IMR-90 (cell line): ENCODE measurements around the gene CEP170. TPM values are rescaled to one million over a fixed set of nuclear protein-coding genes. Genes with fewer than 3 reads are reported as not detected.
"Not testable (repeated sequence)": the region's sequence is repeated elsewhere in the genome, so short reads cannot be mapped to it uniquely, and the experiment has no call there.

Experiments
- ATAC-seq: fragments of 200-7000 bp; cut with Tn5 transposase; 2 replicates; pipeline ENCODE4 v1.9.1; 2020; ENCODE audit warnings: low read depth, mild to moderate bottlenecking, moderate library complexity
- BruUV-seq: library from RNA; stranded (reverse); fragments of 400-500 nt; replicated peaks from 2 replicates; lab custom pipeline; 2021; lab: Mats Ljungman, UMichigan
- CTCF ChIA-PET: fragments of 300-600 bp; formaldehyde crosslinking; extraction: SDS; loops from one replicate; lab custom pipeline; 2021; ENCODE audit warnings: antibody characterized with exemption; lab: Yijun Ruan, JAX
- POLR2A ChIA-PET: fragments of 300-600 bp; sonication (Branson Sonifier 250); formaldehyde crosslinking; loops from one replicate; lab custom pipeline; 2022; ENCODE audit warnings: antibody characterized with exemption; ENCODE audit not compliant: unreplicated experiment; lab: Charles Lee
- DNase-seq: peaks from one replicate; pipeline ENCODE4 v3.0.0; 2013
- H2AFZ ChIP-seq: replicated peaks from 2 replicates; pipeline ENCODE3; 2013; ENCODE audit warnings: low read length, mild to moderate bottlenecking; ENCODE audit not compliant: poor library complexity
- H2AK5ac ChIP-seq: 2 replicates; pipeline ENCODE4 v1.6.1; 2013; ENCODE audit warnings: low read depth, low read length, inconsistent platforms
- H2AK9ac ChIP-seq: replicated peaks from 2 replicates; pipeline ENCODE3; 2013; ENCODE audit warnings: mild to moderate bottlenecking, low read depth, low read length, moderate library complexity; ENCODE audit not compliant: poor library complexity
- H2BK120ac ChIP-seq: 2 replicates; pipeline ENCODE4 v1.6.1; 2013; ENCODE audit warnings: low read depth, low read length, inconsistent platforms
- H2BK15ac ChIP-seq: 3 replicates; pipeline ENCODE4 v1.6.1; 2013; ENCODE audit warnings: low read depth, low read length, inconsistent platforms
- H2BK20ac ChIP-seq: 2 replicates; pipeline ENCODE4 v1.6.1; 2013; ENCODE audit warnings: low read depth, mild to moderate bottlenecking, inconsistent platforms, low read length, moderate library complexity
- H2BK5ac ChIP-seq: 2 replicates; pipeline ENCODE4 v1.6.1; 2013; ENCODE audit warnings: mild to moderate bottlenecking, low read depth, low read length, inconsistent platforms; ENCODE audit not compliant: poor library complexity, severe bottlenecking
- H3K14ac ChIP-seq: replicated peaks from 2 replicates; pipeline ENCODE4 v1.6.1; 2013; ENCODE audit warnings: low read depth, low read length, inconsistent platforms
- H3K18ac ChIP-seq: 2 replicates; pipeline ENCODE4 v1.6.1; 2013; ENCODE audit warnings: low read depth, low read length, control low read depth
- H3K23ac ChIP-seq: 2 replicates; pipeline ENCODE4 v1.6.1; 2013; ENCODE audit warnings: low read depth, low read length, inconsistent platforms
- H3K27ac ChIP-seq: 2 replicates; pipeline ENCODE4 v1.5.1; 2013; ENCODE audit warnings: mild to moderate bottlenecking, control low read depth, low read length; ENCODE audit not compliant: insufficient read depth
- H3K27me3 ChIP-seq: 2 replicates; pipeline ENCODE4 v1.6.1; 2013; ENCODE audit warnings: low read length; ENCODE audit not compliant: control insufficient read depth, insufficient read depth
- H3K36me3 ChIP-seq: 2 replicates; pipeline ENCODE4 v1.6.1; 2013; ENCODE audit warnings: low read length, mixed read lengths; ENCODE audit not compliant: control insufficient read depth, insufficient read depth
- H3K4ac ChIP-seq: 2 replicates; pipeline ENCODE4 v1.6.1; 2013; ENCODE audit warnings: low read depth, low read length, inconsistent platforms
- H3K4me1 ChIP-seq: 2 replicates; pipeline ENCODE4 v1.6.1; 2013; ENCODE audit warnings: low read length, mixed read lengths; ENCODE audit not compliant: control insufficient read depth, insufficient read depth
- H3K4me2 ChIP-seq: 2 replicates; pipeline ENCODE4 v1.6.1; 2013; ENCODE audit warnings: low read depth, mild to moderate bottlenecking, control low read depth, low read length, moderate library complexity
- H3K4me3 ChIP-seq: 2 replicates; pipeline ENCODE4 v1.5.1; 2013; ENCODE audit warnings: low read depth, mild to moderate bottlenecking, control low read depth, low read length, moderate library complexity; ENCODE audit not compliant: insufficient read depth
- H3K56ac ChIP-seq: 2 replicates; pipeline ENCODE4 v1.6.1; 2013; ENCODE audit warnings: low read length, inconsistent platforms; ENCODE audit not compliant: insufficient read depth; ENCODE audit errors: extremely low read depth
- H3K79me1 ChIP-seq, 2 experiments: 2 replicates each; pipeline ENCODE4 v1.6.1; 2013; ENCODE audit warnings: low read length in 2 of 2, inconsistent platforms in 1 of 2, low read depth in 1 of 2
- H3K9ac ChIP-seq: 2 replicates; pipeline ENCODE4 v1.6.1; 2013; ENCODE audit warnings: low read depth, low read length, control low read depth
- H3K9me1 ChIP-seq: 2 replicates; pipeline ENCODE4 v1.6.1; 2013; ENCODE audit warnings: low read length, inconsistent platforms; ENCODE audit not compliant: insufficient read depth
- H3K9me3 ChIP-seq: 2 replicates; pipeline ENCODE4 v1.6.1; 2013; ENCODE audit warnings: low read length; ENCODE audit not compliant: control insufficient read depth, insufficient read depth
- H4K20me1 ChIP-seq: 2 replicates; pipeline ENCODE4 v1.6.1; 2013; ENCODE audit warnings: low read length, inconsistent platforms; ENCODE audit not compliant: insufficient read depth
- H4K5ac ChIP-seq: 2 replicates; pipeline ENCODE4 v1.6.1; 2013; ENCODE audit warnings: mild to moderate bottlenecking, low read depth, low read length, control low read depth
- H4K8ac ChIP-seq, 2 experiments: 2 replicates each; pipeline ENCODE4 v1.6.1; 2013; ENCODE audit warnings: low read depth in 2 of 2, low read length in 2 of 2, control low read depth in 1 of 2, inconsistent platforms in 1 of 2
- H4K91ac ChIP-seq: 2 replicates; pipeline ENCODE4 v1.6.1; 2013; ENCODE audit warnings: low read depth, low read length, inconsistent platforms; ENCODE audit not compliant: insufficient read depth
- CEBPB ChIP-seq: IDR thresholded peaks from 2 replicates; pipeline ENCODE4 v1.6.1; 2012; ENCODE audit warnings: low read depth, low read length, improper control_type of control experiment
- WGBS, 2 experiments: methylation state at CpG; one replicate each; pipeline versions ENCODE4 v1.1.5 to v1.1.7; 2013; ENCODE audit warnings: missing lambda C conversion rate in 2 of 2; ENCODE audit not compliant: insufficient read length in 1 of 2; ENCODE audit errors: extremely low coverage in 2 of 2; 5-methylcytosine and 5-hydroxymethylcytosine counted together
- dilution Hi-C: fragments of 300-500 bp; cut with HindIII; formaldehyde crosslinking; loops from one replicate; pipeline ENCODE4 v1.14.3; 2018; ENCODE audit warnings: low sequenced_read_pairs; ENCODE audit not compliant: unreplicated experiment
- in situ Hi-C: fragments of 300-500 bp; cut with MboI; formaldehyde crosslinking; loops from 3 replicates; pipeline ENCODE4 v1.14.3; 2019; ENCODE audit warnings: low sequenced_read_pairs, inconsistent platforms, mixed read lengths
- intact Hi-C: fragments of 100-400 bp; cut with micrococcal nuclease; formaldehyde crosslinking; loops from 2 replicates; pipeline ENCODE4 v1.10.0; 2022
- polyA plus RNA-seq, 3 experiments: library from polyadenylated mRNA; depleted of rRNA; stranded (reverse); fragments of >200 nt; gene quantifications; 2 replicates each; pipeline ENCODE4 v1.2.3, GENCODE V29; 2012; ENCODE audit warnings: low replicate concordance in 1 of 3
- total RNA-seq: library from RNA; depleted of rRNA; stranded (reverse); fragments of >200 nt; gene quantifications from 2 replicates; pipeline ENCODE4 v1.2.3, GENCODE V29; 2012

CEP170 gene
- total and polyA plus RNA-seq, 2 of the 4 experiments (the other 2 are of a cell fraction), result 65.8 to 151 TPM

GRCh38 chr1:243173758-243174369 is 81.2 kb downstream of the CEP170 start:
- intact Hi-C loops, H2AFZ ChIP-seq, H3K79me1 ChIP-seq, H2BK5ac ChIP-seq, H2AK5ac ChIP-seq, H3K4ac ChIP-seq, H4K8ac ChIP-seq, H3K18ac ChIP-seq, H3K56ac ChIP-seq, dilution Hi-C loops, H4K5ac ChIP-seq, H3K36me3 ChIP-seq, H3K27ac ChIP-seq, POLR2A ChIA-PET, CTCF ChIA-PET, H2BK120ac ChIP-seq, H3K23ac ChIP-seq, H2BK15ac ChIP-seq, H3K9me1 ChIP-seq, H4K20me1 ChIP-seq, H3K4me2 ChIP-seq, H3K27me3 ChIP-seq, H2AK9ac ChIP-seq, H3K14ac ChIP-seq, H3K9ac ChIP-seq, H3K4me1 ChIP-seq, in situ Hi-C loops, H3K9me3 ChIP-seq, H3K4me3 ChIP-seq, H2BK20ac ChIP-seq, H4K91ac ChIP-seq, BruUV-seq: not testable (repeated sequence)
- peak; percentile 34 for ATAC-seq
- TF ChIP-seq CEBPB, result peak; percentile 77
- peak; percentile 19 for DNase-seq
- no CpG with 5 or more reads among the region's 2 CpGs for WGBS, 2 experiments

DNA sequence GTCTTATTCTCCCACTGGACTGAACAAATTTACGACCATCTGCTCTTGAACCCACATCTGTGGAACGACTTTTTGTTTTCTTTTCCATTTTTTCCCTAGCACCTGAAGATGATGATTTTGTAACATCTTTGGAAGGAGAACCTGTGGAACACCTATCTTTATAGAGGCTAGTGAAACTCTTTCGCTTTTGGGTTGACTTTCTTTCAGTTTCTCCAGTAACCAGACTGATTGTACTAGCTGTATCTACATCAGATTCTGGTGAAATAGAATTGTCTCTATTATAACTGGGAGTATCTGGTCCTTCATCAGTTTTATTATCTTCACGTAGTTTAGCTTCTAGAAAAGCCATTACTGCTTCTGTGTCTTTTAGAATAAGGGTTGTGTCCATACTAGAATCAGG is 90.2 kb downstream of the CEP170 start:
- H3K27me3 ChIP-seq, H3K14ac ChIP-seq, dilution Hi-C loops, H3K79me1 ChIP-seq, H2BK15ac ChIP-seq, in situ Hi-C loops, H3K9ac ChIP-seq, H3K4me3 ChIP-seq, BruUV-seq, H3K27ac ChIP-seq, H3K4me2 ChIP-seq, H3K18ac ChIP-seq, H3K36me3 ChIP-seq, H3K23ac ChIP-seq, H3K9me1 ChIP-seq, H2BK20ac ChIP-seq, H4K91ac ChIP-seq, DNase-seq, intact Hi-C loops, POLR2A ChIA-PET, H2BK120ac ChIP-seq, H3K4me1 ChIP-seq, H3K4ac ChIP-seq, H4K5ac ChIP-seq, H2AFZ ChIP-seq, H2AK5ac ChIP-seq, H4K8ac ChIP-seq, H3K9me3 ChIP-seq, H4K20me1 ChIP-seq, H3K56ac ChIP-seq, ATAC-seq, H2AK9ac ChIP-seq, H2BK5ac ChIP-seq, CTCF ChIA-PET: not testable (repeated sequence)
- WGBS, 2 experiments, result no CpG with 5 or more reads among the region's 4 CpGs
